K562 (cell line): ENCODE results near the gene LILRA6.
"Not testable (repeated sequence)": the region's sequence is repeated elsewhere in the genome, so short reads cannot be mapped to it uniquely, and the experiment has no call there.

Experiments
- ATF3 ChIP-seq, 2 experiments: fragments of 450-650 bp in 1 of 2; sonication (generic) in 1 of 2; formaldehyde crosslinking in 1 of 2; IDR thresholded peaks in 1 of 2; conservative IDR thresholded peaks in 1 of 2; 2 replicates each; pipeline versions ENCODE4 v1.6.1 to v1.8.1; 2016 to 2023; ENCODE audit warnings: mild to moderate bottlenecking in 2 of 2, moderate library complexity in 2 of 2, inconsistent platforms in 1 of 2, missing genetic modification reagents in 1 of 2
- CBX1 ChIP-seq: sonication (generic); IDR thresholded peaks from 2 replicates; pipeline ENCODE4 v1.6.1; 2016; ENCODE audit warnings: antibody characterized with exemption, low read depth, mild to moderate bottlenecking
- CTCF ChIP-seq, 3 experiments: IDR thresholded peaks in 2 of 3; conservative IDR thresholded peaks in 1 of 3; 2 replicates each; pipeline ENCODE4 v1.5.1; 2011 to 2012; ENCODE audit warnings: low read length in 3 of 3, mild to moderate bottlenecking in 3 of 3, control low read depth in 2 of 3, improper control_type of control experiment in 1 of 3, inconsistent platforms in 1 of 3, low read depth in 1 of 3, mixed read lengths in 1 of 3, moderate library complexity in 1 of 3; ENCODE audit not compliant: insufficient read depth in 2 of 3
- ILF3 ChIP-seq: fragments of 450-650 bp; IDR thresholded peaks from 2 replicates; pipeline ENCODE4 v1.6.1; 2018; ENCODE audit warnings: antibody characterized with exemption, mild to moderate bottlenecking, moderate library complexity, borderline replicate concordance
- IRF2 ChIP-seq: sonication (generic); formaldehyde crosslinking; IDR thresholded peaks from 2 replicates; pipeline ENCODE4 v1.8.1; 2022; ENCODE audit warnings: mild to moderate bottlenecking, missing genetic modification reagents
- NR2C2 ChIP-seq, 2 experiments: fragments of 200-800 bp in 1 of 2; sonication (Bioruptor generic) in 1 of 2; sonication (generic) in 1 of 2; formaldehyde crosslinking in 1 of 2; IDR thresholded peaks; 2 replicates each; pipeline versions ENCODE4 v1.6.1 to v1.8.0; 2016 to 2022; ENCODE audit warnings: mild to moderate bottlenecking in 1 of 2, missing compliant biosample characterization in 1 of 2, missing genetic modification characterization in 1 of 2, missing genetic modification reagents in 1 of 2
- POLR2AphosphoS5 ChIP-seq: IDR thresholded peaks from 2 replicates; pipeline ENCODE4 v1.6.1; 2011; ENCODE audit warnings: mild to moderate bottlenecking, low read depth, low read length, moderate library complexity; ENCODE audit not compliant: control insufficient read depth, insufficient read depth
- RAD21 ChIP-seq, 2 experiments: fragments of 250-450 bp in 1 of 2; fragments of 450-650 bp in 1 of 2; sonication (Bioruptor Pico) in 1 of 2; formaldehyde crosslinking in 1 of 2; IDR thresholded peaks in 1 of 2; conservative IDR thresholded peaks in 1 of 2; 2 replicates each; pipeline versions ENCODE4 v1.4.0 to v1.8.0; 2020 to 2022; ENCODE audit warnings: mild to moderate bottlenecking in 2 of 2, moderate library complexity in 1 of 2
- TFAP4 ChIP-seq: sonication (generic); formaldehyde crosslinking; IDR thresholded peaks from 2 replicates; pipeline ENCODE4 v1.8.0; 2022; ENCODE audit warnings: missing genetic modification reagents, mild to moderate bottlenecking, moderate library complexity, borderline replicate concordance
- ZBTB12 ChIP-seq: fragments of 250-450 bp; sonication (Bioruptor Pico); IDR thresholded peaks from 2 replicates; pipeline ENCODE4 v1.4.0; 2020
- ZNF277 ChIP-seq: fragments of 250-450 bp; sonication (Bioruptor Pico); IDR thresholded peaks from 2 replicates; pipeline ENCODE4 v1.8.0; 2022; ENCODE audit warnings: inconsistent platforms, mild to moderate bottlenecking, moderate library complexity, borderline replicate concordance
- ZZZ3 ChIP-seq: fragments of 450-650 bp; IDR thresholded peaks from 2 replicates; pipeline ENCODE4 v1.6.1; 2016; ENCODE audit warnings: antibody characterized with exemption, mild to moderate bottlenecking, moderate library complexity

GRCh38 chr19:54223277-54223936 lies 19.2 kb downstream of the LILRA6 start:
- TF ChIP-seq RAD21 (CRISPR knock-in tag; conservative IDR thresholded peaks at IDR 0.05 in 1 of 2, IDR thresholded peaks at IDR 0.05 in 1 of 2); ATF3 (IDR thresholded peaks at IDR 0.05); ATF3 (CRISPR knock-in tag; conservative IDR thresholded peaks at IDR 0.05); IRF2 (CRISPR knock-in tag); CTCF (IDR thresholded peaks at IDR 0.05 in 2 of 3, conservative IDR thresholded peaks at IDR 0.05 in 1 of 3; ENCODE audit: insufficient read depth in 2 of 3, low read depth in 1 of 3, low read length in 3 of 3); TFAP4 (CRISPR knock-in tag); ILF3; ZZZ3; ZBTB12; POLR2AphosphoS5; CBX1; NR2C2 (CRISPR knock-in tag; IDR thresholded peaks at IDR 0.05); NR2C2 (tag; IDR thresholded peaks at IDR 0.05); ZNF277 (CRISPR knock-in tag): not testable (repeated sequence)
